Activated T-cell treated with anti-CD3 and anti-CD28 coated beads, Interleukin-2, amount 50 U/mL, for 1 hour (primary cell): ENCODE results near the gene DCAF5.
"Not testable (repeated sequence)": the region's sequence is repeated elsewhere in the genome, so short reads cannot be mapped to it uniquely, and the experiment has no call there.

Experiments used
- DNase-seq: peaks from one replicate; pipeline ENCODE4 v3.0.0-alpha.2; 2020

The DCAF5 gene

GRCh38 chr14:69096781-69097475 is 56.0 kb downstream of the DCAF5 start:
- DNase-seq = no peak

- no peak for DNase-seq
Observed at GRCh38 chr14:69096246-69096645, 56.7 kb downstream of the DCAF5 start.

- no peak for DNase-seq
Observed at GRCh38 chr14:69094481-69094880, 58.4 kb downstream of the DCAF5 start.

- no peak for DNase-seq
Observed at GRCh38 chr14:69093631-69094421, 59.1 kb downstream of the DCAF5 start.

GRCh38 chr14:69092840-69093422 is 60.0 kb downstream of the DCAF5 start:
- no peak for DNase-seq

- DNase-seq = no peak
Observed at GRCh38 chr14:69091695-69092094, 61.2 kb downstream of the DCAF5 start.

GRCh38 chr14:69091006-69091405 is 61.9 kb downstream of the DCAF5 start:
- no peak for DNase-seq

- DNase-seq = no peak
Observed at GRCh38 chr14:69090187-69090789, 62.6 kb downstream of the DCAF5 start.

GRCh38 chr14:69089046-69089445 is 63.9 kb downstream of the DCAF5 start:
- no peak for DNase-seq

- DNase-seq = no peak
Observed at GRCh38 chr14:69088586-69088985, 64.3 kb downstream of the DCAF5 start.

GRCh38 chr14:69087061-69087461 is 65.9 kb downstream of the DCAF5 start:
- no peak for DNase-seq

- DNase-seq = no peak
Observed at GRCh38 chr14:69086537-69086936, 66.4 kb downstream of the DCAF5 start.

- no peak for DNase-seq
Observed at GRCh38 chr14:69084023-69084422, 68.9 kb downstream of the DCAF5 start.

GRCh38 chr14:69083181-69083580 is 69.7 kb downstream of the DCAF5 start:
- DNase-seq = no peak

GRCh38 chr14:69081271-69081670 is 71.6 kb downstream of the DCAF5 start:
- no peak for DNase-seq

GRCh38 chr14:69079747-69080146 is 73.2 kb downstream of the DCAF5 start:
- no peak for DNase-seq

- DNase-seq = no peak
Observed at GRCh38 chr14:69079188-69079742, 73.7 kb downstream of the DCAF5 start.

- no peak for DNase-seq
Observed at GRCh38 chr14:69077841-69078240, 75.1 kb downstream of the DCAF5 start.

- not testable (repeated sequence) for DNase-seq
Observed at GRCh38 chr14:69077185-69077584, 75.7 kb downstream of the DCAF5 start.

- no peak for DNase-seq
Observed at GRCh38 chr14:69076341-69076740, 76.6 kb downstream of the DCAF5 start.

- no peak for DNase-seq
Observed at GRCh38 chr14:69073915-69074314, 79.0 kb downstream of the DCAF5 start.

GRCh38 chr14:69073429-69073828 is 79.5 kb downstream of the DCAF5 start:
- DNase-seq = no peak

- no peak for DNase-seq
Observed at GRCh38 chr14:69072584-69072983, 80.3 kb downstream of the DCAF5 start.
